GM12891 (cell line): Measurements from ENCODE around the gene HMCN1.

Source experiments
- SPI1 ChIP-seq: IDR thresholded peaks from 2 replicates; pipeline ENCODE4 v1.6.1; 2011; ENCODE audit warnings: low read depth, low read length, control low read depth
- TAF1 ChIP-seq: IDR thresholded peaks from 2 replicates; pipeline ENCODE4 v1.6.1; 2011; ENCODE audit warnings: low read depth, low read length, control low read depth

DNA sequence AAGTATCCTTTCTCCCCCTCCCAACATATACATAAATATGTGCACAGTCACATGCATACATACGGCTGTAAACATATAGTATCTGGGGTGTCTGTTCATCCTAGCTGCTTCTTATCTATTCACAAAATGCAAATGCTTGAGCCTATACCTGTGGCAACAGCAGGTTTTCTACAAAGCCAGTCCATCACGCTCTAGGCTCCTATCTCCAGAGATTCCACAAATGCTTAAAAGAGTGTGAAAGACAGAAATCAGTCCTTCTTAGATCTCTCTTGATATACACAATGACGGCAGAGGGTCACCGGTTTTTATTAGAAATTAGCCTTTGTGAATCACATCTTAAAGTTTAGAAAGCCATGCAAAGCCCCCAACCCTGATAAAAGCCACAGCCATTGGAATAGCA is 501.5 kb downstream of the HMCN1 start:
- TF ChIP-seq SPI1 = no peak
- no peak for TF ChIP-seq TAF1
